HCT116 (cell line): ENCODE results near the gene NALCN. TPM values are rescaled to one million over a fixed set of nuclear protein-coding genes. Genes with fewer than 3 reads are reported as not detected.

Source experiments
- ATAC-seq: fragments of 200-7000 bp; cut with Tn5 transposase; 2 replicates; pipeline ENCODE4 v1.9.1; 2020; ENCODE audit warnings: mild to moderate bottlenecking, moderate library complexity
- BruUV-seq: library from RNA; stranded (reverse); fragments of 400-500 nt; replicated peaks from 2 replicates; lab custom pipeline; 2021; lab: Mats Ljungman, UMichigan
- CTCF ChIA-PET: fragments of 300-600 bp; sonication (Branson Sonifier 250); formaldehyde crosslinking; loops from one replicate; lab custom pipeline; 2021; ENCODE audit warnings: antibody characterized with exemption; lab: Charles Lee
- POLR2A ChIA-PET: fragments of 300-600, 350-600 bp; sonication (Branson Sonifier 250); formaldehyde crosslinking; loops from one replicate; lab custom pipeline; 2021; ENCODE audit warnings: antibody characterized with exemption; lab: Charles Lee
- RAD21 ChIA-PET, 2 experiments: fragments of 300-600 bp; sonication (Branson Sonifier 250); formaldehyde crosslinking; loops; one replicate each; lab custom pipeline; 2023; ENCODE audit warnings: low total read pairs in 2 of 2; ENCODE audit not compliant: uncharacterized antibody in 2 of 2, unreplicated experiment in 2 of 2, low non-redundant PET in 1 of 2; lab: Charles Lee
- DNase-seq: peaks from one replicate; pipeline ENCODE4 v3.0.0-alpha.2; 2010; ENCODE audit warnings: low read depth, low spot score
- H2AFZ ChIP-seq: fragments of 200-600 bp; shearing (Covaris generic), sonication (generic); 2 replicates; pipeline ENCODE4 v1.6.1; 2017; ENCODE audit warnings: low read depth, mixed run types, mixed read lengths, antibody characterized with exemption, low read length; ENCODE audit not compliant: poor library complexity, severe bottlenecking
- H3K27ac ChIP-seq: 2 replicates; pipeline ENCODE4 v1.5.1; 2012; ENCODE audit warnings: low read depth, low read length
- H3K27me3 ChIP-seq: fragments of 200-600 bp; sonication (generic); 2 replicates; pipeline ENCODE4 v1.6.1; 2016; ENCODE audit warnings: mixed run types, low read length, mixed read lengths; ENCODE audit not compliant: insufficient read depth
- H3K36me3 ChIP-seq, 2 experiments: fragments of 200-500 bp in 1 of 2; fragments of 200-600 bp in 1 of 2; sonication (Bioruptor generic) in 1 of 2; sonication (generic) in 1 of 2; 2 replicates each; pipeline versions ENCODE4 v1.5.1 to v1.6.1; 2014 to 2016; ENCODE audit warnings: low read length in 2 of 2, inconsistent platforms in 1 of 2, mixed read lengths in 1 of 2, mixed run types in 1 of 2; ENCODE audit not compliant: insufficient read depth in 2 of 2, control insufficient read depth in 1 of 2
- H3K4me1 ChIP-seq, 2 experiments: fragments of 200-600 bp in 1 of 2; sonication (generic) in 1 of 2; 2 replicates each; pipeline versions ENCODE4 v1.5.1 to v1.6.1; 2012 to 2017; ENCODE audit warnings: low read length in 2 of 2, inconsistent platforms in 1 of 2, mild to moderate bottlenecking in 1 of 2, mixed read lengths in 1 of 2, mixed run types in 1 of 2, moderate library complexity in 1 of 2; ENCODE audit not compliant: insufficient read depth in 2 of 2, control insufficient read depth in 1 of 2
- H3K4me2 ChIP-seq: fragments of 200-600 bp; sonication (generic); 2 replicates; pipeline ENCODE4 v1.6.1; 2017; ENCODE audit warnings: mixed run types, low read length, mixed read lengths
- H3K4me3 ChIP-seq, 2 experiments: fragments of 200-600 bp in 1 of 2; sonication (generic) in 1 of 2; replicated peaks in 1 of 2; 2 replicates each; pipeline ENCODE4 v1.5.1; 2011 to 2016; ENCODE audit warnings: low read length in 2 of 2, control low read depth in 1 of 2, low read depth in 1 of 2, mild to moderate bottlenecking in 1 of 2, mixed read lengths in 1 of 2, mixed run types in 1 of 2
- H3K79me2 ChIP-seq: fragments of 200-600 bp; sonication (generic); 2 replicates; pipeline ENCODE4 v1.6.1; 2017; ENCODE audit warnings: mild to moderate bottlenecking, mixed run types, low read length, moderate library complexity, mixed read lengths; ENCODE audit not compliant: insufficient read depth
- H3K9ac ChIP-seq: fragments of 200-600 bp; sonication (generic); 2 replicates; pipeline ENCODE4 v1.6.1; 2016; ENCODE audit warnings: low read length, mixed read lengths
- H3K9me2 ChIP-seq: fragments of 200-600 bp; sonication (generic), shearing (Covaris generic); 2 replicates; pipeline ENCODE4 v1.6.1; 2017; ENCODE audit warnings: mixed run types, mild to moderate bottlenecking, moderate library complexity; ENCODE audit not compliant: insufficient read depth
- H3K9me3 ChIP-seq, 2 experiments: fragments of 200-500 bp in 1 of 2; fragments of 200-600 bp in 1 of 2; sonication (Bioruptor generic) in 1 of 2; sonication (generic) in 1 of 2; 2 replicates each; pipeline ENCODE4 v1.6.1; 2014 to 2017; ENCODE audit warnings: low read length in 2 of 2, mixed read lengths in 2 of 2, inconsistent platforms in 1 of 2, low read depth in 1 of 2, mild to moderate bottlenecking in 1 of 2, mixed run types in 1 of 2, moderate library complexity in 1 of 2; ENCODE audit not compliant: control insufficient read depth in 1 of 2, insufficient read depth in 1 of 2
- H4K20me1 ChIP-seq: fragments of 200-600 bp; sonication (generic), shearing (Covaris generic); 2 replicates; pipeline ENCODE4 v1.6.1; 2017; ENCODE audit warnings: mixed run types, mild to moderate bottlenecking, moderate library complexity; ENCODE audit not compliant: insufficient read depth
- CBX3 ChIP-seq: IDR thresholded peaks from 2 replicates; pipeline ENCODE4 v1.6.1; 2012; ENCODE audit warnings: low read depth
- CEBPB ChIP-seq: IDR thresholded peaks from 2 replicates; pipeline ENCODE4 v1.6.1; 2012; ENCODE audit warnings: low read depth
- ELF1 ChIP-seq: IDR thresholded peaks from 2 replicates; pipeline ENCODE4 v1.6.1; 2012; ENCODE audit warnings: low read depth, borderline replicate concordance
- EZH2 ChIP-seq: fragments of 200-600 bp; sonication (generic); IDR thresholded peaks from 2 replicates; pipeline ENCODE4 v1.6.1; 2017; ENCODE audit warnings: antibody characterized with exemption, mixed run types
- EZH2phosphoT487 ChIP-seq: fragments of 200-600 bp; IDR thresholded peaks from 2 replicates; pipeline ENCODE4 v1.6.1; 2018; ENCODE audit warnings: antibody characterized with exemption, borderline replicate concordance
- FOSL1 ChIP-seq: IDR thresholded peaks from 2 replicates; pipeline ENCODE4 v1.6.1; 2012; ENCODE audit warnings: low read depth
- JUND ChIP-seq: IDR thresholded peaks from 2 replicates; pipeline ENCODE4 v1.6.1; 2012
- POLR2A ChIP-seq: IDR thresholded peaks from 2 replicates; pipeline ENCODE4 v1.7.0; 2011; ENCODE audit warnings: borderline replicate concordance; ENCODE audit not compliant: insufficient read depth, insufficient read length; ENCODE audit errors: extremely low read depth
- POLR2AphosphoS5 ChIP-seq: IDR thresholded peaks from 2 replicates; pipeline ENCODE4 v1.6.1; 2011; ENCODE audit warnings: mild to moderate bottlenecking, low read depth, low read length, moderate library complexity
- RAD21 ChIP-seq: IDR thresholded peaks from 2 replicates; pipeline ENCODE4 v1.6.1; 2012; ENCODE audit warnings: low read depth, mild to moderate bottlenecking
- SP1 ChIP-seq: IDR thresholded peaks from 2 replicates; pipeline ENCODE4 v1.6.1; 2012; ENCODE audit warnings: low read depth
- SRF ChIP-seq: IDR thresholded peaks from 2 replicates; pipeline ENCODE4 v1.6.1; 2012; ENCODE audit warnings: low read depth
- ZFX ChIP-seq: fragments of 450-650 bp; IDR thresholded peaks from 2 replicates; pipeline ENCODE4 v1.6.1; 2017
- ZNF274 ChIP-seq: fragments of 200-500 bp; sonication (Bioruptor generic); IDR thresholded peaks from 2 replicates; pipeline ENCODE4 v1.6.1; 2014; ENCODE audit warnings: mild to moderate bottlenecking, low read depth, low read length, inconsistent platforms
- intact Hi-C: fragments of 100-400 bp; cut with micrococcal nuclease; formaldehyde crosslinking; loops from 2 replicates; pipeline ENCODE4 v1.10.0; 2022
- total RNA-seq: library from RNA; stranded (reverse); gene quantifications from one replicate; pipeline ENCODE4 v1.2.1, GENCODE V29; 2021; ENCODE audit not compliant: unreplicated experiment
- TF ChIP-seq, protein P1 (sequence below): IDR thresholded peaks from 2 replicates; pipeline ENCODE4 v1.6.1; 2012; ENCODE audit warnings: low read depth
- TF ChIP-seq, protein P2 (sequence below): IDR thresholded peaks from 2 replicates; pipeline ENCODE4 v1.6.1; 2011; ENCODE audit warnings: mild to moderate bottlenecking, low read length, moderate library complexity; ENCODE audit not compliant: insufficient replicate concordance; ENCODE audit errors: extremely low read depth
- TF ChIP-seq, protein P3 (sequence below): IDR thresholded peaks from 2 replicates; pipeline ENCODE4 v1.6.1; 2012

NALCN gene
- total RNA-seq, 1 experiment from 2014 or later = not detected

DNA sequence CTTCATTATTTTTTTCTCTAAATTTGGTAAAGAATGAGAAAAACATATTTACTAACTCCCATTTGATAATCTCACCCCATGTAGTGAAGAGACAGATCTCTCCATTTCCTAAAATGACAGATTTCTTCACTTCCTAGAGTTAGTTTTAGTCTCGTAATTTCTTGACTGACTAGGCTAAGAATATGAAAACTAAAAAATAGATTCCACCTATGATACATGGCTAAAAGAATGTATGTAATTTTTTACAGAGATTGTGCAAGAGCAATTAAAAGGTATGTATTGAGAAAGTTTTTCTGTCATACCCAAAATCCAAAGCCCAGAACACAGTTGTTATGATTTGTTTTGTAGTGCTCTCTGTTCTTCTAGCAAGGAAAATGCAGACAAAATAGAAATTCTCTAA is 9.5 kb downstream of the NALCN start:
- TF ChIP-seq JUND (no peak), POLR2AphosphoS5 (no peak)
- Histone ChIP-seq H3K4me2 (no peak overlapping the region), H3K79me2 (no peaks in the 10 kb centered on the region), H2AFZ (no peak overlapping the region), H4K20me1 (no peaks in the 10 kb centered on the region), H3K36me3 (no peaks in the 10 kb centered on the region), H3K9me3 (peaks cover 0 to 25% of the 10 kb centered on the region in 2 experiments; a peak in 1 of 4 replicates), H3K27me3 (no peaks in the 10 kb centered on the region), H3K9ac (no peak overlapping the region), H3K27ac (no peak overlapping the region), H3K4me1 (no peaks in the 10 kb centered on the region), H3K9me2 (no peaks in the 10 kb centered on the region), H3K4me3 (no peak overlapping the region)
- no TSS peak for BruUV-seq
- intact Hi-C loops = no loop called here
- ChIA-PET POLR2A (no interaction called here), RAD21 (no interaction called here), CTCF (no interaction called here)
- DNase-seq (no peak), ATAC-seq (no peak)

DNA sequence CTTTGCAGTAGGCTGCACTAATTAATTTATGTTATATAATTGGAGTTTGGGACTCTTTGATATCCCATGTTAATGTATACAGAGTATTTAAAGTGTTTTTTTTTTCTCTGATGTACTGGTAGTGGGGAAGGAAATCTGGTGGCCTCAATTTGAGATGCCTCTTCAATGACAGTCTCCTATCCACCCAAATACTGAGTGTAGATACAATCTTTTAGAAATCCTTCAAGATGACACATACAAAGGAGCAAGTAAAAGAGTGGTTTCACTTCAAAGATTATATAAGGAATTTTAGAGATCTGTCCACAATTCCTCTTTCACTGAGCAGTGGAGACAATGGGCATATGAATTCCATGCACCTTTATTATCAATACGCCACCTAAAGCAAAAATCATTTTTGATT is 15.1 kb downstream of the NALCN start:
- Histone ChIP-seq H2AFZ (no peak overlapping the region), H3K4me1 (peaks cover 0 to 4% of the 10 kb centered on the region in 2 experiments; a peak in 1 of 4 replicates), H3K9me2 (no peaks in the 10 kb centered on the region), H3K27me3 (no peaks in the 10 kb centered on the region), H3K9ac (no peak overlapping the region), H3K27ac (no peak overlapping the region), H3K9me3 (peaks cover 0 to 14% of the 10 kb centered on the region in 2 experiments; a peak in 1 of 4 replicates), H3K4me2 (no peak overlapping the region), H3K4me3 (no peak overlapping the region), H4K20me1 (no peaks in the 10 kb centered on the region), H3K36me3 (no peaks in the 10 kb centered on the region), H3K79me2 (no peaks in the 10 kb centered on the region)
- DNase-seq (no peak), ATAC-seq (no peak)
- ChIA-PET CTCF (no interaction called here), RAD21 (no interaction called here), POLR2A (no interaction called here)
- intact Hi-C loops = no loop called here
- no TSS peak for BruUV-seq
- TF ChIP-seq ELF1 (no peak), RAD21 (no peak), JUND (no peak), EZH2 (no peak), CBX3 (no peak), POLR2AphosphoS5 (no peak), POLR2A (no peak), EZH2phosphoT487 (no peak), CEBPB (no peak), SRF (no peak), ZFX (no peak), FOSL1 (no peak), ZNF274 (no peak), SP1 (no peak)
- TF ChIP-seq, protein P1, sequence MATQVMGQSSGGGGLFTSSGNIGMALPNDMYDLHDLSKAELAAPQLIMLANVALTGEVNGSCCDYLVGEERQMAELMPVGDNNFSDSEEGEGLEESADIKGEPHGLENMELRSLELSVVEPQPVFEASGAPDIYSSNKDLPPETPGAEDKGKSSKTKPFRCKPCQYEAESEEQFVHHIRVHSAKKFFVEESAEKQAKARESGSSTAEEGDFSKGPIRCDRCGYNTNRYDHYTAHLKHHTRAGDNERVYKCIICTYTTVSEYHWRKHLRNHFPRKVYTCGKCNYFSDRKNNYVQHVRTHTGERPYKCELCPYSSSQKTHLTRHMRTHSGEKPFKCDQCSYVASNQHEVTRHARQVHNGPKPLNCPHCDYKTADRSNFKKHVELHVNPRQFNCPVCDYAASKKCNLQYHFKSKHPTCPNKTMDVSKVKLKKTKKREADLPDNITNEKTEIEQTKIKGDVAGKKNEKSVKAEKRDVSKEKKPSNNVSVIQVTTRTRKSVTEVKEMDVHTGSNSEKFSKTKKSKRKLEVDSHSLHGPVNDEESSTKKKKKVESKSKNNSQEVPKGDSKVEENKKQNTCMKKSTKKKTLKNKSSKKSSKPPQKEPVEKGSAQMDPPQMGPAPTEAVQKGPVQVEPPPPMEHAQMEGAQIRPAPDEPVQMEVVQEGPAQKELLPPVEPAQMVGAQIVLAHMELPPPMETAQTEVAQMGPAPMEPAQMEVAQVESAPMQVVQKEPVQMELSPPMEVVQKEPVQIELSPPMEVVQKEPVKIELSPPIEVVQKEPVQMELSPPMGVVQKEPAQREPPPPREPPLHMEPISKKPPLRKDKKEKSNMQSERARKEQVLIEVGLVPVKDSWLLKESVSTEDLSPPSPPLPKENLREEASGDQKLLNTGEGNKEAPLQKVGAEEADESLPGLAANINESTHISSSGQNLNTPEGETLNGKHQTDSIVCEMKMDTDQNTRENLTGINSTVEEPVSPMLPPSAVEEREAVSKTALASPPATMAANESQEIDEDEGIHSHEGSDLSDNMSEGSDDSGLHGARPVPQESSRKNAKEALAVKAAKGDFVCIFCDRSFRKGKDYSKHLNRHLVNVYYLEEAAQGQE = no peak
- TF ChIP-seq, protein P2, sequence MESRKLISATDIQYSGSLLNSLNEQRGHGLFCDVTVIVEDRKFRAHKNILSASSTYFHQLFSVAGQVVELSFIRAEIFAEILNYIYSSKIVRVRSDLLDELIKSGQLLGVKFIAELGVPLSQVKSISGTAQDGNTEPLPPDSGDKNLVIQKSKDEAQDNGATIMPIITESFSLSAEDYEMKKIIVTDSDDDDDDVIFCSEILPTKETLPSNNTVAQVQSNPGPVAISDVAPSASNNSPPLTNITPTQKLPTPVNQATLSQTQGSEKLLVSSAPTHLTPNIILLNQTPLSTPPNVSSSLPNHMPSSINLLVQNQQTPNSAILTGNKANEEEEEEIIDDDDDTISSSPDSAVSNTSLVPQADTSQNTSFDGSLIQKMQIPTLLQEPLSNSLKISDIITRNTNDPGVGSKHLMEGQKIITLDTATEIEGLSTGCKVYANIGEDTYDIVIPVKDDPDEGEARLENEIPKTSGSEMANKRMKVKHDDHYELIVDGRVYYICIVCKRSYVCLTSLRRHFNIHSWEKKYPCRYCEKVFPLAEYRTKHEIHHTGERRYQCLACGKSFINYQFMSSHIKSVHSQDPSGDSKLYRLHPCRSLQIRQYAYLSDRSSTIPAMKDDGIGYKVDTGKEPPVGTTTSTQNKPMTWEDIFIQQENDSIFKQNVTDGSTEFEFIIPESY = no peak
- TF ChIP-seq, protein P3, sequence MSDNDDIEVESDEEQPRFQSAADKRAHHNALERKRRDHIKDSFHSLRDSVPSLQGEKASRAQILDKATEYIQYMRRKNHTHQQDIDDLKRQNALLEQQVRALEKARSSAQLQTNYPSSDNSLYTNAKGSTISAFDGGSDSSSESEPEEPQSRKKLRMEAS = no peak
